A549 (cell line): ENCODE measurements around the gene NEK11. TPM values are rescaled to one million over a fixed set of nuclear protein-coding genes. Genes with fewer than 3 reads are reported as not detected.

ENCODE experiments used
- ATAC-seq, 2 experiments: fragments of 200-7000 bp in 1 of 2; fragments of >200 bp in 1 of 2; cut with Nextera tagmentation in 1 of 2; cut with Tn5 transposase in 1 of 2; 3 replicates each; pipeline versions ENCODE4 v1.8.0 to v1.9.1; 2018 to 2020; ENCODE audit warnings: mild to moderate bottlenecking in 1 of 2, moderate library complexity in 1 of 2
- CTCF ChIA-PET: fragments of 300-600 bp; sonication (Branson Sonifier 250); formaldehyde crosslinking; extraction: SDS; loops from one replicate; lab custom pipeline; 2021; ENCODE audit warnings: antibody characterized with exemption, inconsistent platforms; lab: Yijun Ruan, JAX
- POLR2A ChIA-PET: fragments of 350-600 bp; formaldehyde crosslinking; extraction: SDS; loops from one replicate; lab custom pipeline; 2021; ENCODE audit warnings: antibody characterized with exemption, inconsistent platforms; lab: Yijun Ruan, JAX
- DNase-seq, 2 experiments: peaks; one replicate each; pipeline versions ENCODE4 v3.0.0 to v3.0.0-alpha.2; 2011 to 2016; ENCODE audit warnings: low read depth in 1 of 2, low spot score in 1 of 2
- FAIRE-seq: peaks from 2 replicates; lab custom pipeline; 2011; peaks lifted over from hg19 to GRCh38; lab: Jason Lieb, UNC
- H3K27ac ChIP-seq, 2 experiments: fragments of >200 bp; sonication (Bioruptor Twin); formaldehyde crosslinking; 3 replicates each; pipeline ENCODE4 v1.5.1; 2016 to 2017
- H3K4me1 ChIP-seq: fragments of >200 bp; sonication (Bioruptor Twin); formaldehyde crosslinking; 3 replicates; pipeline ENCODE4 v1.6.1; 2016
- H3K4me2 ChIP-seq: fragments of >200 bp; sonication (Bioruptor Twin); formaldehyde crosslinking; 3 replicates; pipeline ENCODE4 v1.6.1; 2016
- H3K4me3 ChIP-seq: fragments of >200 bp; sonication (Bioruptor Twin); formaldehyde crosslinking; 3 replicates; pipeline ENCODE4 v1.5.1; 2016
- H3K9me3 ChIP-seq: fragments of >200 bp; sonication (Bioruptor Twin); formaldehyde crosslinking; 3 replicates; pipeline ENCODE4 v1.6.1; 2016
- ATOH8 ChIP-seq: fragments of 250-450 bp; sonication (Bioruptor Pico); IDR thresholded peaks from 2 replicates; pipeline ENCODE4 v1.5.0; 2020; ENCODE audit warnings: low read depth, mild to moderate bottlenecking, moderate library complexity
- CBX2 ChIP-seq: fragments of 200-600 bp; sonication (generic); IDR thresholded peaks from 2 replicates; pipeline ENCODE4 v1.6.1; 2016; ENCODE audit warnings: low read depth, mild to moderate bottlenecking, borderline replicate concordance
- CBX8 ChIP-seq: fragments of 200-600 bp; sonication (generic); IDR thresholded peaks from 2 replicates; pipeline ENCODE4 v1.6.1; 2016
- CHD4 ChIP-seq: fragments of 200-600 bp; sonication (generic); IDR thresholded peaks from 2 replicates; pipeline ENCODE4 v1.6.1; 2016; ENCODE audit warnings: antibody characterized with exemption, mild to moderate bottlenecking, borderline replicate concordance
- CTCF ChIP-seq: fragments of >200 bp; sonication (Bioruptor Twin); formaldehyde crosslinking; IDR thresholded peaks from 3 replicates; pipeline ENCODE4 v1.5.1; 2016
- EHMT2 ChIP-seq: fragments of 200-600 bp; sonication (generic); IDR thresholded peaks from 2 replicates; pipeline ENCODE4 v1.6.1; 2016; ENCODE audit warnings: antibody characterized with exemption, low read depth, mild to moderate bottlenecking, moderate library complexity
- ELK1 ChIP-seq: fragments of 150-350 bp; IDR thresholded peaks from 2 replicates; pipeline ENCODE4 v1.6.1; 2014; ENCODE audit warnings: low read depth, mild to moderate bottlenecking, low read length
- ESRRA ChIP-seq: fragments of 150-350 bp; IDR thresholded peaks from 2 replicates; pipeline ENCODE4 v1.6.1; 2014; ENCODE audit warnings: mild to moderate bottlenecking, low read length, borderline replicate concordance
- HDAC2 ChIP-seq: fragments of 200-600 bp; sonication (generic); IDR thresholded peaks from 2 replicates; pipeline ENCODE4 v1.6.1; 2016
- HMGXB4 ChIP-seq: fragments of 250-450 bp; sonication (Bioruptor Pico); IDR thresholded peaks from 2 replicates; pipeline ENCODE4 v1.5.0; 2021; ENCODE audit warnings: mild to moderate bottlenecking, moderate library complexity, borderline replicate concordance
- HOXA7 ChIP-seq: fragments of 250-450 bp; sonication (Bioruptor Pico); IDR thresholded peaks from 2 replicates; pipeline ENCODE4 v1.5.0; 2020; ENCODE audit warnings: mild to moderate bottlenecking, moderate library complexity
- JUN ChIP-seq, 2 experiments: fragments of >200 bp; sonication (Bioruptor Twin); formaldehyde crosslinking; IDR thresholded peaks; 2 replicates in 1 of 2; 3 replicates in 1 of 2; pipeline ENCODE4 v1.6.1; 2016 to 2017
- MAZ ChIP-seq: fragments of 150-350 bp; IDR thresholded peaks from 2 replicates; pipeline ENCODE4 v1.6.1; 2014; ENCODE audit warnings: antibody characterized with exemption, low read depth, low read length, borderline replicate concordance
- MYC ChIP-seq: IDR thresholded peaks from 2 replicates; pipeline ENCODE4 v1.6.1; 2012; ENCODE audit warnings: mild to moderate bottlenecking, inconsistent platforms, low read length, improper control_type of control experiment, borderline replicate concordance
- NFE2L2 ChIP-seq: fragments of 150-350 bp; conservative IDR thresholded peaks from 2 replicates; pipeline ENCODE4 v1.6.1; 2014; ENCODE audit warnings: low read length
- NR3C1 ChIP-seq: fragments of >200 bp; sonication (Bioruptor Twin); formaldehyde crosslinking; IDR thresholded peaks from 3 replicates; pipeline ENCODE4 v1.6.1; 2017
- PBX3 ChIP-seq: IDR thresholded peaks from 2 replicates; pipeline ENCODE4 v1.6.1; 2012
- PHF8 ChIP-seq: fragments of 200-600 bp; sonication (generic); IDR thresholded peaks from 2 replicates; pipeline ENCODE4 v1.6.1; 2016; ENCODE audit warnings: low read depth, mild to moderate bottlenecking, antibody characterized with exemption, moderate library complexity, borderline replicate concordance
- POLR2A ChIP-seq: IDR thresholded peaks from 2 replicates; pipeline ENCODE4 v1.6.1; 2012; ENCODE audit warnings: mild to moderate bottlenecking, low read length
- POLR2AphosphoS2 ChIP-seq: conservative IDR thresholded peaks from 2 replicates; pipeline ENCODE4 v1.6.1; 2012; ENCODE audit warnings: low read length, improper control_type of control experiment, inconsistent platforms
- SMC3 ChIP-seq: fragments of >200 bp; sonication (Bioruptor Twin); formaldehyde crosslinking; IDR thresholded peaks from 3 replicates; pipeline ENCODE4 v1.6.1; 2018; ENCODE audit warnings: inconsistent platforms
- SREBF2 ChIP-seq: fragments of 450-650 bp; IDR thresholded peaks from 2 replicates; pipeline ENCODE4 v1.6.1; 2014; ENCODE audit warnings: mild to moderate bottlenecking, moderate library complexity
- TP53 ChIP-seq: fragments of 250-450 bp; sonication (Bioruptor Pico); IDR thresholded peaks from 2 replicates; pipeline ENCODE4 v1.5.0; 2021; ENCODE audit warnings: mild to moderate bottlenecking, moderate library complexity
- ZC3H11A ChIP-seq: fragments of 450-650 bp; IDR thresholded peaks from 2 replicates; pipeline ENCODE4 v1.6.1; 2014; ENCODE audit warnings: antibody characterized with exemption, mild to moderate bottlenecking
- ZFP36 ChIP-seq: fragments of 450-650 bp; IDR thresholded peaks from 2 replicates; pipeline ENCODE4 v1.6.1; 2014; ENCODE audit warnings: borderline replicate concordance; ENCODE audit not compliant: partially characterized antibody
- ZNF302 ChIP-seq: fragments of 250-450 bp; sonication (Bioruptor Pico); IDR thresholded peaks from 2 replicates; pipeline ENCODE4 v1.9.0; 2021; ENCODE audit warnings: inconsistent platforms, mild to moderate bottlenecking, moderate library complexity
- WGBS: methylation state at CpG from one replicate; pipeline ENCODE4 v1.1.6; 2017; ENCODE audit errors: missing lambda C conversion rate; 5-methylcytosine and 5-hydroxymethylcytosine counted together
- polyA plus RNA-seq, 4 experiments: library from polyadenylated mRNA; depleted of rRNA in 3 of 4; stranded (reverse); fragments of >200 nt; fragmentation: RNase III in 1 of 4; extraction: RNeasy Plus Mini Kit Qiagen cat#74134 plus additional on column Dnase treatment in 1 of 4; gene quantifications; 2 replicates in 3 of 4; 3 replicates in 1 of 4; pipeline ENCODE4 v1.2.3, GENCODE V29; 2011 to 2017

Gene NEK11
- polyA plus RNA-seq, 2 of the 4 experiments (the other 2 are of a cell fraction) = 5.8 to 8.9 TPM

- DNase-seq = no peak
- ATAC-seq = no peak
- WGBS = 84% methylated on average over 10 of the region's 10 CpGs
- H3K4me1 ChIP-seq = no peaks in the 10 kb centered on the region
- no peaks in the 10 kb centered on the region for H3K9me3 ChIP-seq
- no peak for TF ChIP-seq POLR2A
- TF ChIP-seq MYC = no peak
- no peak for TF ChIP-seq HDAC2
- no peak for TF ChIP-seq ESRRA
- TF ChIP-seq ZNF302 (CRISPR knock-in tag) = no peak
- no peak for TF ChIP-seq CTCF
- no peak for TF ChIP-seq ZC3H11A
- TF ChIP-seq POLR2AphosphoS2 = no peak
- no peak for TF ChIP-seq TP53 (CRISPR knock-in tag)
- TF ChIP-seq NFE2L2 = no peak
- TF ChIP-seq NR3C1 = no peak
- no peak for TF ChIP-seq CHD4
- ChIA-PET POLR2A (no interaction called here), CTCF (no interaction called here)
- no peak overlapping the region for H3K27ac ChIP-seq
- FAIRE-seq = no peak
- no peak overlapping the region for H3K4me2 ChIP-seq
- H3K4me3 ChIP-seq = no peak overlapping the region
Measured at GRCh38 chr3:131370935-131371687, 344.4 kb downstream of the NEK11 start.

GRCh38 chr3:131371688-131372066 lies 345.0 kb downstream of the NEK11 start:
- TF ChIP-seq POLR2AphosphoS2 = no peak
- no peak for TF ChIP-seq PBX3
- TF ChIP-seq SMC3 = no peak
- TF ChIP-seq ELK1 = no peak
- TF ChIP-seq NFE2L2 = no peak
- no peak for TF ChIP-seq PHF8
- TF ChIP-seq NR3C1 = no peak
- TF ChIP-seq ATOH8 (CRISPR knock-in tag) = no peak
- no peak for TF ChIP-seq HMGXB4 (CRISPR knock-in tag)
- TF ChIP-seq CBX2 = no peak
- no peak for TF ChIP-seq MAZ
- TF ChIP-seq HOXA7 = no peak
- no peak for TF ChIP-seq SREBF2
- TF ChIP-seq CBX8 = no peak
- TF ChIP-seq JUN (IDR thresholded peaks at IDR 0.05) = no peak
- no peak for TF ChIP-seq ZC3H11A
- no peak for TF ChIP-seq EHMT2
- TF ChIP-seq ZFP36 = no peak
- no peak overlapping the region for H3K27ac ChIP-seq
- ChIA-PET POLR2A (no interaction called here), CTCF (no interaction called here)
- WGBS = 89% methylated on average over 2 of the region's 2 CpGs
- no peaks in the 10 kb centered on the region for H3K4me1 ChIP-seq
- H3K4me2 ChIP-seq = no peak overlapping the region
- no peak for ATAC-seq
- FAIRE-seq = no peak
- H3K9me3 ChIP-seq = no peaks in the 10 kb centered on the region
- DNase-seq = no peak
- no peak overlapping the region for H3K4me3 ChIP-seq
